CD4-positive, alpha-beta T cell treated with Interleukin-10 for 1 hour (primary cell): Measurements from ENCODE around the gene SHOC2.

Source experiments
- DNase-seq: peaks from one replicate; pipeline ENCODE4 v3.0.0-alpha.2; 2020

Gene SHOC2

GRCh38 chr10:110947061-110947595, 27.7 kb downstream of the SHOC2 start:
- no peak for DNase-seq

DNA sequence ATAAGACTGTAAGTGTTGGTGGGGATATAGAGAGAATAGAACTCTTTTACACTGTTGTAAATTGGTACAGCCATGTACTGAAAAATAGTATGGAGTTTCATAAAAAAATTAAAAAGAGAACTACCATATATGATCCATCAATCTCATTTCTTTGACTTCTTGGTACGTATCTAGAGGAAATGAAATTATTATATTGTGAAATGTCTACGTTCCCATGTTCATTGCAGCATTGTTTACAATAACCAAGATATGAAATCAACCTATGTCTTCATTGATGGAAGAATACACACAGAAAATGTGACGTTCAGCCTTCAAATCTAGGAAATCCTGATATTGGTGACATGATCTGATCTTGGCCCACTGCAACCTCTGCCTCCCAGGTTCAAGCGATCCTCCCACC, 32.0 kb downstream of the SHOC2 start:
- DNase-seq = no peak

DNA sequence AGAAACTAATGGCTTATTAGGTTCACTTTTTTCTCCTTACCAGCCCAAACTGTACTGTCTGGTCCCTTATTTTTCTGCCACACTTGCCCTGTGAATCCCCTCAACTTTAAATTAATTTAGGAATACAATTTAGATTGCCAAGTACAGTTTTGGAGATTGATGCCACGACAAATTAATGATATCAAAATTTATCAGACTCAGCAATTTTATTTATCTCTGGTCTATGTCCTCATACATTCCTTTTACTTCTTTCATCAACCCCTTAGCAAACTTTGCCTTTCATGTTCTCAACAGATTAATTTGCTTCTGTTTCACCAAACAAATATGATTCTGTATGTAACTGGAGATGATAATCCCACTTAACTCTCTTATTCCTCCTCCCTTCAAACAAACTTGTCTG, 38.2 kb downstream of the SHOC2 start:
- no peak for DNase-seq

GRCh38 chr10:110959379-110960332, 40.3 kb downstream of the SHOC2 start:
- no peak for DNase-seq

- no peak for DNase-seq
Measured at GRCh38 chr10:110960333-110960712, 40.9 kb downstream of the SHOC2 start.

- DNase-seq = no peak
Measured at GRCh38 chr10:110962443-110962842, 43.0 kb downstream of the SHOC2 start.

DNA sequence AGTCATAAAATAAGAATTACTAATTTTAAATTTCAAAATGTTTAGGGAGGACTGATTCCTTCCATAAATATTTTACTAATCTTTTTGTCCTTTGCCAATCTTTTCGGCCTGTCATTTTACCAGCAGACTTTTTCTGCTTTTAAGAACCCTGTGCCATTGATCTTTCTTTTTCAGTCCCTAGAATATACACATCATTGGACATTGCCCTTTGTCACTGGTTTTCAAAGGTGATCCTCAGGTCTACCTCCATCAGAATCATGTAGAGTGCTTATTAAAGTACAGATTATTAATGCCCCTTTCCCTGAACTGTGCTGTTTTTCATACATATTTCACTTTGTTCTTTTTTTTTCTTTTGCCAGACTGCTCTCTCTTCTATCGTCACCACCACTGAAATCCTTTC, 43.8 kb downstream of the SHOC2 start:
- no peak for DNase-seq

DNA sequence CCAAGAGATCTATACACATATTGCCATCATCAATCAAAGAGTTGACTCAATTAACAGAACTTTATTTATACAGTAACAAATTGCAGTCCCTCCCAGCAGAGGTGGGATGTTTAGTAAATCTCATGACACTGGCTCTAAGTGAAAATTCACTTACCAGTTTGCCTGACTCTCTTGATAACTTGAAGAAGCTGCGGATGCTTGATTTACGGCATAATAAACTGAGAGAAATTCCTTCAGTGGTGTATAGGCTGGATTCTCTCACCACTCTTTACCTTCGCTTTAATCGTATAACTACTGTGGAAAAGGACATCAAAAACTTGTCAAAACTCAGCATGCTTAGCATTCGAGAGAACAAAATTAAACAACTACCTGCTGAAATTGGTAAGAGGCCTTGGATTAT, 45.3 kb downstream of the SHOC2 start:
- DNase-seq = no peak

GRCh38 chr10:110965216-110965615, 45.8 kb downstream of the SHOC2 start:
- no peak for DNase-seq

DNA sequence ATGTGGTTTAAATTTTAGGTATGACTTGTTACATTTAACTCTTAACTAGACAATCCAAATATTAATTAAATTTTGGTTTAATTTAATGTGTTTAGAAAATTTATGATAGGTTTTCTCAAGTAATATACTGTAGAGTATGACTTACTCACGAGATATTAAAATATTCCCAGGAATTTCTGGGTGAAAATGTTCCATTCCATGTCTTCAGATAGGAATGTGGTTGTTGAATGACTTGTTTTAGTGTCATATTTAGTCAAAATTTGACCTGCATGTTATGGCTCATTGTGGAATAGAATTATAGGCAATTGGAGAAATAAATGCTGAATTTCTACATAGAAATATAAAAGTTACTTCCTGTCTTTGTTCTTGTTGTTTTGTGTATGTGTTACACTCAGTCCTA, 46.7 kb downstream of the SHOC2 start:
- DNase-seq = no peak

GRCh38 chr10:110967009-110967630, 47.7 kb downstream of the SHOC2 start:
- DNase-seq = no peak

GRCh38 chr10:110967645-110968044, 48.2 kb downstream of the SHOC2 start:
- no peak for DNase-seq

DNA sequence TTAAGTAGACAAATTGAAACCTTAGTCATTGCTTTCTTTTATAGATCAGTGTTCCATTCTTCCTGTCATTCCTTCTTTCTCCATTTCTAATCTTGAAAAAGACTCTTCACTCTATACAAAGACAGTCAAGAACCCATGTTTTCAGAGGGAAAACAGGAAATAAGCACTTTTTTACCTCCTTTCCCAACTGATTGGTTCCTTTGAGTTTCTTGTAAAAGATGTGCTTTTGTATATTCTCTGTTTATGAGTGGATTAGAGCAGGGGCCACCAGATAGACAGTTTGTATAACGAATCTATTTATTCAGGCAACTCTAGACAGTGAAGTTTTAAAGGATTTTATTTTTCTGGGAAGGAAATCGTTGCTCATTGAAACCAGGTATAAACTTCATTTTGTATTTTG, 49.8 kb downstream of the SHOC2 start:
- no peak for DNase-seq

GRCh38 chr10:110971638-110972037, 52.2 kb downstream of the SHOC2 start:
- DNase-seq = no peak

GRCh38 chr10:110972231-110973134, 53.1 kb downstream of the SHOC2 start:
- no peak for DNase-seq

DNA sequence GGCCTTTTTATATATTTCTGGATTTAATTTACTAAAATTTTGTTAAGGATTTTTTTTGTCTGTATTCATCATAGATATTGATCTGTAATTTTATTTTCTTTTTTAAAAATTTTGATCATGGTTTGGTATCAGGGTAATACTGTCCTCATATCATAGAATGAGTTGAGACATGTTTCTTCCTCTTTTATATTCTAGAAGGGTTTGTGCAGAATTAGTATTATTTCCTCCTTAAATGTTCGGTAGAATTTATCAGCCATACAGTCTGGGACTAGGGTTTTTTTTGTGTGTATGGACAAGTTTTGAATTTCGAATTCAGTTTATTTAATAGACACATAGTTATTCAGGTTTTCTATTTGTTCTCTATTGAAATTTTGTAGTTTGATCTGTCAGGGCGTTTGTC, 54.0 kb downstream of the SHOC2 start:
- DNase-seq = no peak

- no peak for DNase-seq
Measured at GRCh38 chr10:110976577-110976976, 57.2 kb downstream of the SHOC2 start.

DNA sequence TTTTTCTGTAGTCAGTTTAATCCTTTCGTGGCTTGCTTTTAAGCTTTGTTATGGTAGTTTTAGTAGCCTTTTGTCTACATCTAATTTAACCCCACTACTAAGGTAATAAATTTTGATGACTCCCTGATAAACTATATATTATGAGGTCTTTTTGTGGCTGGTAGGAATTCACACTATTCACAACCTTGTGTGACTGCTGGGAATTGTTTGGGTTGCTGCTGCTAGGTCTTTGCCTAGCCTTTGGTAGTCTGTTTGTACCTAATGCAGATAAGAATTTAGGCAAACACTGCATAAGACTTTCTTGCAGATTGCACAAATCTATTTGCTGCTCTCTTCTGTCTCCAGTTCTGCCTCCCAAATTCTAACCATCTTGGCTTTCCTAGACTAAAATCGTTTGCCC, 58.3 kb downstream of the SHOC2 start:
- DNase-seq = no peak

DNA sequence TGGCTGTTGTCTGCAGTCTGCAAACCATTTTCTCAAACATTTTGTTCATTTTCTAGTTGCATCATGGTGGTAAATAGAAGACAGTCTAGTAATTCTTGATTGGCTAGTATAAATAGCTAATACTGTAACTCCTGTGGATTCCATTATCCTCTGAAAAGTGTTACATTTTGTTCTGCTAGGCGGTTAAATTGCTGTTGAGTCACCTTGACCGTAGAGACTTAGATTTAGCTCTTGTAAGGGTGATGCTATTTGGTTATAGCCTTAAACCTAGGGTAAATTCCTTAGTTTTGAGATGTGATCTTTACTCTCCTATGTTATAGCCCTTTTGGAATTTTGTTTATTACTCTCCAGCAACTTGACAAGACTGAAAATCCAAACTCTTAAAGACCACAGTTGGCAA, 58.8 kb downstream of the SHOC2 start:
- no peak for DNase-seq

- no peak for DNase-seq
Measured at GRCh38 chr10:110979611-110980010, 60.2 kb downstream of the SHOC2 start.

DNA sequence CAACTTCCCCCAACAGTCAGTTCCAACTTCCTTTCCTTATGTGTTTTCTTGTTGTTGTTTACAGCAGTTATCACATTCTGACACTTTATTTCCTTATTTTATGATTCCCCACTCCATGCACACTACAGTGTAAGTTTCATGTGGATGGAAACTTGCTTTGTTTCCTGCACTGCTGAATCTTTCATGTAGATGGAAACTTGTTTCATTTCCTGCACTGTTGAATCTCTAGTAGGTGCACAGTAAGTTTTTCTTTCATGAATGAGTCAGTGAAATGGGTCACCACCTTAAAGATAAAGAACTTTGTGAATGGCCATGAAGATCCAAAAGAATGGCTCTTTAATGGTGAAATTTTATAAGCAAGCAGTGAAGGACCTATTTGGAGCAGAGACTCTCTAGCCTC, 61.4 kb downstream of the SHOC2 start:
- DNase-seq = no peak

DNA sequence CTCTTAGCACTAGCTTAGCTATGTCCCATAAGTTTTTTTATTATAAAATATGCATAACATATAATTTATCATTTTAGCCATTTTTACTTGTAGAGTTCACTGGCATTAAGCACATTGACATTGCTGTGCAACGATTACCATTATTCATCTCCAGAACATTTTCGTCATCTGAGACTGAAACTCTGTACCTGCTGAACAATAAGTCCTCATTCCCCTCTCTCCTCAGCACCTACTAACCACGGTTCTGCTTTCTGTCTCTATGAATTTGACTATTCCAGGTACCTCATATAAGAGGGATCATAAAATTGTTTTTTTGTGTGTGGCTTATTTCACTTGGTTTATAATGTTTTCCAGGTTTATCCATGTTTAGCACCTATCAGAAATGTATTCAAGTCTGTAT, 64.1 kb downstream of the SHOC2 start:
- DNase-seq = no peak
